A549 (cell line): ENCODE data around the gene PLD4. TPM values are rescaled to one million over a fixed set of nuclear protein-coding genes. Genes with fewer than 3 reads are reported as not detected.
"Not testable (repeated sequence)": the region's sequence is repeated elsewhere in the genome, so short reads cannot be mapped to it uniquely, and the experiment has no call there.

Experiments used
- ATAC-seq, 2 experiments: fragments of 200-7000 bp in 1 of 2; fragments of >200 bp in 1 of 2; cut with Nextera tagmentation in 1 of 2; cut with Tn5 transposase in 1 of 2; 3 replicates each; pipeline versions ENCODE4 v1.8.0 to v1.9.1; 2018 to 2020; ENCODE audit warnings: mild to moderate bottlenecking in 1 of 2, moderate library complexity in 1 of 2
- CTCF ChIA-PET: fragments of 300-600 bp; sonication (Branson Sonifier 250); formaldehyde crosslinking; extraction: SDS; loops from one replicate; lab custom pipeline; 2021; ENCODE audit warnings: antibody characterized with exemption, inconsistent platforms; lab: Yijun Ruan, JAX
- POLR2A ChIA-PET: fragments of 350-600 bp; formaldehyde crosslinking; extraction: SDS; loops from one replicate; lab custom pipeline; 2021; ENCODE audit warnings: antibody characterized with exemption, inconsistent platforms; lab: Yijun Ruan, JAX
- DNase-seq, 2 experiments: peaks; one replicate each; pipeline versions ENCODE4 v3.0.0 to v3.0.0-alpha.2; 2011 to 2016; ENCODE audit warnings: low read depth in 1 of 2, low spot score in 1 of 2
- FAIRE-seq: peaks from 2 replicates; lab custom pipeline; 2011; peaks lifted over from hg19 to GRCh38; lab: Jason Lieb, UNC
- H3K27ac ChIP-seq, 2 experiments: fragments of >200 bp; sonication (Bioruptor Twin); formaldehyde crosslinking; 3 replicates each; pipeline ENCODE4 v1.5.1; 2016 to 2017
- H3K4me1 ChIP-seq: fragments of >200 bp; sonication (Bioruptor Twin); formaldehyde crosslinking; 3 replicates; pipeline ENCODE4 v1.6.1; 2016
- H3K4me2 ChIP-seq: fragments of >200 bp; sonication (Bioruptor Twin); formaldehyde crosslinking; 3 replicates; pipeline ENCODE4 v1.6.1; 2016
- H3K4me3 ChIP-seq: fragments of >200 bp; sonication (Bioruptor Twin); formaldehyde crosslinking; 3 replicates; pipeline ENCODE4 v1.5.1; 2016
- H3K9me3 ChIP-seq: fragments of >200 bp; sonication (Bioruptor Twin); formaldehyde crosslinking; 3 replicates; pipeline ENCODE4 v1.6.1; 2016
- BHLHE40 ChIP-seq: IDR thresholded peaks from 2 replicates; pipeline ENCODE4 v1.6.1; 2012; ENCODE audit warnings: low read depth, low read length, inconsistent platforms
- CEBPB ChIP-seq, 2 experiments: fragments of >200 bp in 1 of 2; sonication (Bioruptor Twin) in 1 of 2; formaldehyde crosslinking in 1 of 2; IDR thresholded peaks; 2 replicates each; pipeline ENCODE4 v1.6.1; 2012 to 2016
- ESRRA ChIP-seq: fragments of 150-350 bp; IDR thresholded peaks from 2 replicates; pipeline ENCODE4 v1.6.1; 2014; ENCODE audit warnings: mild to moderate bottlenecking, low read length, borderline replicate concordance
- FOXS1 ChIP-seq: fragments of 250-450 bp; sonication (Bioruptor Pico); IDR thresholded peaks from 2 replicates; pipeline ENCODE4 v1.5.0; 2020; ENCODE audit warnings: mild to moderate bottlenecking, moderate library complexity
- HOXB13 ChIP-seq: fragments of 250-450 bp; sonication (Bioruptor Pico); IDR thresholded peaks from 2 replicates; pipeline ENCODE4 v1.5.0; 2020; ENCODE audit warnings: low read depth, mild to moderate bottlenecking, moderate library complexity
- MAZ ChIP-seq: fragments of 150-350 bp; IDR thresholded peaks from 2 replicates; pipeline ENCODE4 v1.6.1; 2014; ENCODE audit warnings: antibody characterized with exemption, low read depth, low read length, borderline replicate concordance
- NPAS2 ChIP-seq: fragments of 250-450 bp; sonication (Bioruptor Pico); IDR thresholded peaks from 2 replicates; pipeline ENCODE4 v1.8.0; 2022; ENCODE audit warnings: mild to moderate bottlenecking, moderate library complexity, borderline replicate concordance
- NR3C1 ChIP-seq: fragments of >200 bp; sonication (Bioruptor Twin); formaldehyde crosslinking; IDR thresholded peaks from 3 replicates; pipeline ENCODE4 v1.6.1; 2017
- PHF8 ChIP-seq: fragments of 200-600 bp; sonication (generic); IDR thresholded peaks from 2 replicates; pipeline ENCODE4 v1.6.1; 2016; ENCODE audit warnings: low read depth, mild to moderate bottlenecking, antibody characterized with exemption, moderate library complexity, borderline replicate concordance
- POLR2A ChIP-seq: IDR thresholded peaks from 2 replicates; pipeline ENCODE4 v1.6.1; 2012; ENCODE audit warnings: mild to moderate bottlenecking, low read length
- RCOR1 ChIP-seq: fragments of 150-350 bp; IDR thresholded peaks from 2 replicates; pipeline ENCODE4 v1.6.1; 2014; ENCODE audit warnings: antibody characterized with exemption, low read length, low read depth
- RFX5 ChIP-seq: fragments of 450-650 bp; IDR thresholded peaks from 2 replicates; pipeline ENCODE4 v1.7.1; 2014; ENCODE audit warnings: antibody characterized with exemption, mild to moderate bottlenecking, moderate library complexity
- TP53 ChIP-seq: fragments of 250-450 bp; sonication (Bioruptor Pico); IDR thresholded peaks from 2 replicates; pipeline ENCODE4 v1.5.0; 2021; ENCODE audit warnings: mild to moderate bottlenecking, moderate library complexity
- ZC3H11A ChIP-seq: fragments of 450-650 bp; IDR thresholded peaks from 2 replicates; pipeline ENCODE4 v1.6.1; 2014; ENCODE audit warnings: antibody characterized with exemption, mild to moderate bottlenecking
- WGBS: methylation state at CpG from one replicate; pipeline ENCODE4 v1.1.6; 2017; ENCODE audit errors: missing lambda C conversion rate; 5-methylcytosine and 5-hydroxymethylcytosine counted together
- polyA plus RNA-seq, 4 experiments: library from polyadenylated mRNA; depleted of rRNA in 3 of 4; stranded (reverse); fragments of >200 nt; fragmentation: RNase III in 1 of 4; extraction: RNeasy Plus Mini Kit Qiagen cat#74134 plus additional on column Dnase treatment in 1 of 4; gene quantifications; 2 replicates in 3 of 4; 3 replicates in 1 of 4; pipeline ENCODE4 v1.2.3, GENCODE V29; 2011 to 2017

Gene PLD4
- polyA plus RNA-seq, 2 of the 4 experiments (the other 2 are of a cell fraction): 0.01 TPM

- WGBS: 93% methylated on average over 24 of the region's 26 CpGs
- DNase-seq (no peak), ATAC-seq (no peak), FAIRE-seq (no peak)
- ChIA-PET CTCF (interaction anchor here (0.7 to 2.3 kb wide), 5 partner anchors 9 to 115 kb away, joined by 3 to 8 read pairs (median 3); no protein-coding TSS in a partner anchor), POLR2A (no interaction called here)
- no peak for TF ChIP-seq NPAS2 (CRISPR knock-in tag)
- no peak for TF ChIP-seq FOXS1
- no peak for TF ChIP-seq ZC3H11A
- TF ChIP-seq RCOR1: no peak
- TF ChIP-seq HOXB13 (CRISPR knock-in tag): no peak
- TF ChIP-seq RFX5: no peak
- TF ChIP-seq TP53 (CRISPR knock-in tag): no peak
- no peak for TF ChIP-seq ESRRA
- no peak overlapping the region for H3K4me2 ChIP-seq
- no peaks in the 10 kb centered on the region for H3K4me1 ChIP-seq
- no peak overlapping the region for H3K27ac ChIP-seq
- H3K9me3 ChIP-seq: no peaks in the 10 kb centered on the region
- H3K4me3 ChIP-seq: no peak overlapping the region
Observed at GRCh38 chr14:104941508-104942365, 17.1 kb downstream of the PLD4 start.

- WGBS: 95% methylated on average over 12 of the region's 16 CpGs
- H3K4me2 ChIP-seq: no peak overlapping the region
- DNase-seq (no peak), FAIRE-seq (no peak), ATAC-seq (no peak)
- no peak overlapping the region for H3K27ac ChIP-seq
- H3K4me1 ChIP-seq: no peaks in the 10 kb centered on the region
- TF ChIP-seq ESRRA (no peak), POLR2A (no peak), BHLHE40 (no peak), MAZ (no peak), FOXS1 (no peak), TP53 (CRISPR knock-in tag) (no peak), NR3C1 (no peak), CEBPB (IDR thresholded peaks at IDR 0.05) (no peak), PHF8 (no peak)
- H3K9me3 ChIP-seq: no peaks in the 10 kb centered on the region
- ChIA-PET POLR2A (no interaction called here), CTCF (interaction anchor here (0.8 to 2.3 kb wide), 3 partner anchors 9 to 116 kb away, joined by 3 to 8 read pairs (median 3); no protein-coding TSS in a partner anchor)
- H3K4me3 ChIP-seq: no peak overlapping the region
Observed at GRCh38 chr14:104942586-104942985, 17.9 kb downstream of the PLD4 start.

GRCh38 chr14:104943216-104944015 lies 18.7 kb downstream of the PLD4 start:
- H3K27ac ChIP-seq, H3K9me3 ChIP-seq, H3K4me2 ChIP-seq, ATAC-seq, H3K4me1 ChIP-seq, H3K4me3 ChIP-seq, POLR2A ChIA-PET, FAIRE-seq, DNase-seq: not testable (repeated sequence)
- 94% methylated on average over 23 of the region's 29 CpGs for WGBS
- CTCF ChIA-PET: interaction anchor here (0.9 to 2.3 kb wide), 3 partner anchors 10 to 25 kb away, joined by 3 to 8 read pairs (median 4); no protein-coding TSS in a partner anchor

- H3K9me3 ChIP-seq, POLR2A ChIA-PET, DNase-seq, H3K4me2 ChIP-seq, H3K4me1 ChIP-seq, H3K4me3 ChIP-seq, ATAC-seq, H3K27ac ChIP-seq, FAIRE-seq: not testable (repeated sequence)
- CTCF ChIA-PET: interaction anchor here (0.9 to 1.5 kb wide), 3 partner anchors 12 to 101 kb away, joined by 3 to 4 read pairs (median 3); no protein-coding TSS in a partner anchor
- 80% methylated on average over 3 of the region's 6 CpGs for WGBS
Observed at GRCh38 chr14:104944016-104944308, 19.3 kb downstream of the PLD4 start.

GRCh38 chr14:104944436-104945205 lies 19.9 kb downstream of the PLD4 start:
- FAIRE-seq, H3K9me3 ChIP-seq, H3K4me3 ChIP-seq, ATAC-seq, H3K27ac ChIP-seq, POLR2A ChIA-PET, H3K4me1 ChIP-seq, DNase-seq, H3K4me2 ChIP-seq: not testable (repeated sequence)
- CTCF ChIA-PET: interaction anchor here (0.9 to 1.5 kb wide), 3 partner anchors 11 to 100 kb away, joined by 3 to 4 read pairs (median 3); no protein-coding TSS in a partner anchor
- WGBS: 95% methylated on average over 18 of the region's 29 CpGs

- ATAC-seq, DNase-seq, POLR2A ChIA-PET, H3K9me3 ChIP-seq, FAIRE-seq, CTCF ChIA-PET, H3K4me2 ChIP-seq, H3K27ac ChIP-seq, H3K4me1 ChIP-seq, H3K4me3 ChIP-seq: not testable (repeated sequence)
- 91% methylated on average over 20 of the region's 20 CpGs for WGBS
Observed at GRCh38 chr14:104945266-104945665, 20.6 kb downstream of the PLD4 start.
